Panc1 (cell line): ENCODE measurements around the gene B9D1. TPM values are rescaled to one million over a fixed set of nuclear protein-coding genes. Genes with fewer than 3 reads are reported as not detected.

Experiments used
- ATAC-seq: fragments of 200-7000 bp; cut with Tn5 transposase; 2 replicates; pipeline ENCODE4 v1.9.1; 2020; ENCODE audit warnings: mild to moderate bottlenecking, moderate library complexity
- BruUV-seq: library from RNA; stranded (reverse); fragments of 400-500 nt; replicated peaks from 2 replicates; lab custom pipeline; 2021; lab: Mats Ljungman, UMichigan
- CTCF ChIA-PET: fragments of 300-600 bp; sonication (Branson Sonifier 250); formaldehyde crosslinking; loops from one replicate; lab custom pipeline; 2022; ENCODE audit warnings: antibody characterized with exemption; lab: Charles Lee
- POLR2A ChIA-PET: fragments of 300-600 bp; sonication (Branson Sonifier 250); formaldehyde crosslinking; loops from one replicate; lab custom pipeline; 2022; ENCODE audit warnings: antibody characterized with exemption; lab: Charles Lee
- DNase-seq: peaks from one replicate; pipeline ENCODE4 v3.0.0-alpha.2; 2010; ENCODE audit warnings: low read depth, low spot score
- H3K27ac ChIP-seq: 2 replicates; pipeline ENCODE4 v1.5.1; 2011; ENCODE audit warnings: mild to moderate bottlenecking, low read length, inconsistent platforms
- H3K27me3 ChIP-seq: fragments of 200-500 bp; sonication (Bioruptor generic); 2 replicates; pipeline ENCODE4 v1.6.0; 2014; ENCODE audit warnings: low read length, inconsistent platforms; ENCODE audit not compliant: control insufficient read depth, insufficient read depth
- H3K36me3 ChIP-seq: fragments of 200-500 bp; sonication (Bioruptor generic); 2 replicates; pipeline ENCODE4 v1.5.1; 2014; ENCODE audit warnings: inconsistent platforms, mild to moderate bottlenecking, low read length, moderate library complexity; ENCODE audit not compliant: control insufficient read depth, insufficient read depth
- H3K4me1 ChIP-seq: 2 replicates; pipeline ENCODE4 v1.5.1; 2011; ENCODE audit warnings: inconsistent platforms, mild to moderate bottlenecking, low read length, moderate library complexity; ENCODE audit not compliant: control insufficient read depth, insufficient read depth
- H3K4me3 ChIP-seq, 2 experiments: 2 replicates each; pipeline ENCODE4 v1.5.1; 2011 to 2012; ENCODE audit warnings: low read depth in 2 of 2, low read length in 2 of 2, mild to moderate bottlenecking in 2 of 2, inconsistent platforms in 1 of 2, moderate library complexity in 1 of 2
- H3K9me3 ChIP-seq: fragments of 200-500 bp; sonication (Bioruptor generic); 2 replicates; pipeline ENCODE4 v1.5.1; 2014; ENCODE audit warnings: low read depth, mild to moderate bottlenecking, inconsistent platforms, low read length, moderate library complexity; ENCODE audit not compliant: control insufficient read depth, insufficient read depth
- CTCF ChIP-seq: fragments of 450-650 bp; IDR thresholded peaks from 2 replicates; pipeline ENCODE4 v1.5.1; 2017; ENCODE audit warnings: mild to moderate bottlenecking
- POLR2AphosphoS5 ChIP-seq: IDR thresholded peaks from 2 replicates; pipeline ENCODE4 v1.6.1; 2012; ENCODE audit warnings: mild to moderate bottlenecking, low read depth, low read length, moderate library complexity
- REST ChIP-seq, 2 experiments: IDR thresholded peaks; 2 replicates each; pipeline ENCODE4 v1.6.1; 2011 to 2012; ENCODE audit warnings: low read depth in 2 of 2, control low read depth in 1 of 2, low read length in 1 of 2, mild to moderate bottlenecking in 1 of 2, moderate library complexity in 1 of 2; ENCODE audit not compliant: insufficient read depth in 1 of 2
- SIN3A ChIP-seq: IDR thresholded peaks from 2 replicates; pipeline ENCODE4 v1.6.1; 2012; ENCODE audit warnings: low read depth, mild to moderate bottlenecking, low read length, moderate library complexity, borderline replicate concordance; ENCODE audit not compliant: insufficient read depth
- TCF7L2 ChIP-seq: IDR thresholded peaks from 2 replicates; pipeline ENCODE4 v1.6.1; 2011; ENCODE audit warnings: mild to moderate bottlenecking, low read depth, low read length, inconsistent platforms
- in situ Hi-C: cut with HindIII; loops from 2 replicates; pipeline ENCODE4 v1.10.0; 2016; ENCODE audit warnings: low sequenced_read_pairs, low pct_unique_long_range_greater_than_20kb
- intact Hi-C: fragments of 100-400 bp; cut with micrococcal nuclease; formaldehyde crosslinking; loops from one replicate; pipeline ENCODE4 v1.10.0; 2022; ENCODE audit not compliant: unreplicated experiment
- total RNA-seq: library from RNA; stranded (reverse); gene quantifications from one replicate; pipeline ENCODE4 v1.2.1, GENCODE V29; 2021; ENCODE audit not compliant: unreplicated experiment

The B9D1 gene
- total RNA-seq, 1 experiment from 2014 or later = 19.1 TPM

GRCh38 chr17:19343671-19344151 lies 18.8 kb downstream of the B9D1 start:
- Histone ChIP-seq H3K27me3 (no peaks in the 10 kb centered on the region), H3K4me1 (peaks cover 12% of the 10 kb centered on the region), H3K4me3 (no peak overlapping the region), H3K36me3 (no peaks in the 10 kb centered on the region), H3K9me3 (no peaks in the 10 kb centered on the region), H3K27ac (no peak overlapping the region)
- in situ Hi-C loops (no loop called here), intact Hi-C loops (no loop called here)
- DNase-seq (no peak), ATAC-seq (no peak)
- ChIA-PET CTCF (no interaction called here), POLR2A (no interaction called here)
- no TSS peak for BruUV-seq
- TF ChIP-seq TCF7L2 (no peak), CTCF (no peak), POLR2AphosphoS5 (no peak), SIN3A (no peak), REST (IDR thresholded peaks at IDR 0.05; ENCODE audit: insufficient read depth in 1 of 2, low read depth in 2 of 2, low read length in 1 of 2) (no peak)

GRCh38 chr17:19343256-19343630 lies 19.3 kb downstream of the B9D1 start:
- peaks cover 12% of the 10 kb centered on the region for H3K4me1 ChIP-seq
- no TSS peak for BruUV-seq
- ChIA-PET POLR2A (no interaction called here), CTCF (no interaction called here)
- TF ChIP-seq POLR2AphosphoS5 (no peak), REST (IDR thresholded peaks at IDR 0.05; ENCODE audit: insufficient read depth in 1 of 2, low read depth in 2 of 2, low read length in 1 of 2) (no peak), CTCF (no peak), SIN3A (no peak), TCF7L2 (no peak)
- intact Hi-C loops (no loop called here), in situ Hi-C loops (no loop called here)
- no peak overlapping the region for H3K27ac ChIP-seq
- H3K27me3 ChIP-seq = no peaks in the 10 kb centered on the region
- H3K36me3 ChIP-seq = no peaks in the 10 kb centered on the region
- ATAC-seq (no peak), DNase-seq (no peak)
- no peak overlapping the region for H3K4me3 ChIP-seq
- H3K9me3 ChIP-seq = no peaks in the 10 kb centered on the region
